Endothelial cell of umbilical vein (primary cell): Measurements from ENCODE around the gene STOML1.

Experiments
- CTCF ChIP-seq, 2 donors: IDR thresholded peaks; 1 replicate in 1 of 2; 2 replicates in 1 of 2; pipeline ENCODE4 v1.5.1; 2011; ENCODE audit warnings: low read length in 2 of 2, mild to moderate bottlenecking in 2 of 2, moderate library complexity in 2 of 2, control low read depth in 1 of 2, inconsistent platforms in 1 of 2, low read depth in 1 of 2; ENCODE audit not compliant: insufficient read depth in 1 of 2; ENCODE audit errors: extremely low read depth in 1 of 2
- EZH2 ChIP-seq: IDR thresholded peaks from 2 replicates; pipeline ENCODE4 v1.6.1; 2012; ENCODE audit warnings: borderline replicate concordance, low read depth, mild to moderate bottlenecking, moderate library complexity, low read length, inconsistent platforms; ENCODE audit not compliant: severe bottlenecking
- JUN ChIP-seq: IDR thresholded peaks from 2 replicates; pipeline ENCODE4 v1.6.1; 2011; ENCODE audit warnings: borderline replicate concordance, low read depth; ENCODE audit not compliant: insufficient read length, insufficient read depth
- MAX ChIP-seq: IDR thresholded peaks from 2 replicates; pipeline ENCODE4 v1.6.1; 2011; ENCODE audit not compliant: insufficient read depth, insufficient read length
- MYC ChIP-seq: IDR thresholded peaks from one replicate; pipeline ENCODE4 v1.6.1; 2011; ENCODE audit warnings: mild to moderate bottlenecking, low read depth, low read length
- POLR2A ChIP-seq: IDR thresholded peaks from 2 replicates; pipeline ENCODE4 v1.6.1; 2012; ENCODE audit warnings: low read depth, mild to moderate bottlenecking, control low read depth, low read length
- POLR2AphosphoS5 ChIP-seq: IDR thresholded peaks from 2 replicates; pipeline ENCODE4 v1.6.1; 2012; ENCODE audit warnings: low read depth, mild to moderate bottlenecking, control low read depth, low read length, moderate library complexity; ENCODE audit not compliant: insufficient read depth

- no peak for TF ChIP-seq JUN
- TF ChIP-seq CTCF (IDR thresholded peaks at IDR 0.05; ENCODE audit: extremely low read depth in 1 of 2, insufficient read depth in 1 of 2, low read depth in 1 of 2, low read length in 2 of 2) = no peak
- TF ChIP-seq POLR2A = no peak
- no peak for TF ChIP-seq MYC
- TF ChIP-seq EZH2 = no peak
- TF ChIP-seq POLR2AphosphoS5 = no peak
- TF ChIP-seq MAX = no peak
Measured at GRCh38 chr15:73931441-73931840, 60.7 kb downstream of the STOML1 start.
